Duodenal mucosa (tissue), 2 donors: ENCODE measurements around the gene TTC16.
"Not testable (repeated sequence)": the region's sequence is repeated elsewhere in the genome, so short reads cannot be mapped to it uniquely, and the experiment has no call there.

Experiments used
- H3K27ac ChIP-seq: one replicate; pipeline ENCODE4 v1.7.0; 2013; ENCODE audit warnings: low read depth, low read length
- H3K27me3 ChIP-seq, 2 donors: one replicate each; pipeline ENCODE4 v1.7.0; 2013; ENCODE audit warnings: low read length in 2 of 2, control low read depth in 1 of 2; ENCODE audit not compliant: insufficient read depth in 2 of 2, control insufficient read depth in 1 of 2
- H3K36me3 ChIP-seq, 2 donors: one replicate each; pipeline ENCODE4 v1.7.0; 2013; ENCODE audit warnings: low read length in 2 of 2, control low read depth in 1 of 2; ENCODE audit not compliant: insufficient read depth in 2 of 2, control insufficient read depth in 1 of 2
- H3K4me1 ChIP-seq, 2 donors: one replicate each; pipeline ENCODE4 v1.7.0; 2013; ENCODE audit warnings: low read length in 2 of 2, control low read depth in 1 of 2; ENCODE audit not compliant: insufficient read depth in 2 of 2, control insufficient read depth in 1 of 2
- H3K4me3 ChIP-seq, 2 donors: one replicate each; pipeline ENCODE4 v1.7.0; 2013; ENCODE audit warnings: low read length in 2 of 2, low read depth in 1 of 2
- H3K9ac ChIP-seq, 2 donors: one replicate each; pipeline ENCODE4 v1.7.0; 2013; ENCODE audit warnings: low read length in 2 of 2, low read depth in 1 of 2
- H3K9me3 ChIP-seq, 2 donors: one replicate each; pipeline ENCODE4 v1.7.0; 2013; ENCODE audit warnings: low read length in 2 of 2, control low read depth in 1 of 2; ENCODE audit not compliant: control insufficient read depth in 1 of 2

The TTC16 gene

DNA sequence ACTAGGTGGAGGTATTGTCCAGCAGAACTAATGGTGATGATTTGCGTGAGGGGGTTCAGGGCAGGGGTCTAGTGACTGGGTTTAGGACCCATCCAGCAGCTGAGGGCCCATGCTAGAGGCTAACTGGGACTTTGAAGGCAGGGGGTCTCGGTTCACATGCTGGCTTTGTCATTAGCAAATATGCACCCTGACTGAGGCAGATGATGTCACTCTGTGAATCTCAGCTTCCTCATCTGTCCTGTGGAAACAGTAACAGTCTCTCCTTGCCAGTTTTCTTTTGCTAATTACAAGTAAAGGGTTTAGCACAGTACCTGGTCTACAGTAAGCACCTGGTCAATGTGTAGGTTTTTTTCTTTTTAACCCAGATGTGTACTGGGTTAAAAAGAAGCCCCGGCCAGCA is 57.4 kb downstream of the TTC16 start:
- Histone ChIP-seq H3K9ac (no peak overlapping the region), H3K36me3 (peaks cover 0 to 3% of the 10 kb centered on the region in 2 donors), H3K4me1 (peaks cover 12 to 24% of the 10 kb centered on the region in 2 donors), H3K4me3 (no peak overlapping the region), H3K27ac (no peak overlapping the region), H3K27me3 (no peaks in the 10 kb centered on the region), H3K9me3 (no peaks in the 10 kb centered on the region)

DNA sequence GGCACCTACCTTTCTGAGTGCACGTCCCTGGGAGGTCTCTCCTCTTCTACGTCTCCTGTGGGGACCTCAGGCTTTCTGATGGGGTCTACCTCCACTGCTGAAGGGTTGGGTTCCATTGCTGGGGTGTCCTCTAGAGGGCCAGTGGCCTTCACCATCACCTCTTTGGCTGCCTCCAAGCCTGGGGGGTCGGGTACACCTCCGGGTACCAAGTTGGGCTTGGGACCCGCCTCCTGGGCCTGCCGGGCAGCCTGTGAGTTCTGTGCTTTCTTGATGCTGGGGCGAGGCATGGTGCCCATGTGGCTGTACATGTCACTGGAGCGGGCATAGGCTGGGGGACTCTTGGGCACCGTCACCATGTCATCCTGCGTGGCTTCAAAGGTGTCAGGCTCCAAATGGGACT is 58.1 kb downstream of the TTC16 start:
- Histone ChIP-seq H3K27ac (no peak overlapping the region), H3K36me3 (peaks cover 0 to 3% of the 10 kb centered on the region in 2 donors), H3K4me3 (no peak overlapping the region), H3K9me3 (no peaks in the 10 kb centered on the region), H3K9ac (no peak overlapping the region), H3K27me3 (no peaks in the 10 kb centered on the region), H3K4me1 (peaks cover 12 to 27% of the 10 kb centered on the region in 2 donors)

DNA sequence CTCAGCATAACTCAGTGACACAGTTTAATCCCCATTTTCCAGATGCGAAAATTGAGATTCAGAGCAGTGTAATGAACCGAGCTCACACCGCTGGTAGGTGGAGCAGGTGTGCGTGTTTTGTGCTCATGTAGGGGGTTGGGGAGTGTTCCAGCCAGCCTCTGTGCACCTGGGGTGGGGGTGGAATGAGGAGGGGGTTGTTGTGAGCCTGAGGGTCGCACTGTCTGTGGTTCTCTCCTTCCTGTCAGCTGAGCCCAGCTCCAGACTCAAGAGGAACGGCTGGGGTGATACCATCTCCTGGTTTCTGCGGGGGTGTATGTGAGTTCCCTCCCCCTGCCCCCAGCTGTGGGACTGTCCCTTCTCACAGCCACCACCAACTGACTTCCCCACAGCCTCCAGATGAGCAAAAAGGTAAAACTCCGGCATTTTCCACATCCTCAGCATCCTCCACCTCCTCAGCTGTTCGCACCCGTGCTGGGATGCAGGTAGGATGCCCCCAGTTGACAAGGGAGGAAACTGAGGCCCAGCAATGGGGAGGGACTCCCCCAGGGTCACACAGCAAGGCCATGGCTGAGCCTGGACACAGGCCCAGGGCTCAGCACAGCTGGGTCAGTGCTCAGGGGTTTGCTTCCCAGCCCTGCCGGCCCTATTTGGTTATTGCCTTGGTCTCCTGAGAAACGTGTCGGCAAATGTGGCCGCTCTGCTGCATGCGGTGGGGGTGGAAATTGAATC is 60.5 kb downstream of the TTC16 start:
- Histone ChIP-seq H3K9ac (peak overlapping the region; percentile 36 to 54), H3K9me3 (no peaks in the 10 kb centered on the region), H3K27ac (no peak overlapping the region), H3K4me3 (peak overlapping the region; percentile 63 to 66), H3K4me1 (peaks cover 4 to 26% of the 10 kb centered on the region in 2 donors), H3K36me3 (peaks cover 0 to 3% of the 10 kb centered on the region in 2 donors), H3K27me3 (no peaks in the 10 kb centered on the region)

DNA sequence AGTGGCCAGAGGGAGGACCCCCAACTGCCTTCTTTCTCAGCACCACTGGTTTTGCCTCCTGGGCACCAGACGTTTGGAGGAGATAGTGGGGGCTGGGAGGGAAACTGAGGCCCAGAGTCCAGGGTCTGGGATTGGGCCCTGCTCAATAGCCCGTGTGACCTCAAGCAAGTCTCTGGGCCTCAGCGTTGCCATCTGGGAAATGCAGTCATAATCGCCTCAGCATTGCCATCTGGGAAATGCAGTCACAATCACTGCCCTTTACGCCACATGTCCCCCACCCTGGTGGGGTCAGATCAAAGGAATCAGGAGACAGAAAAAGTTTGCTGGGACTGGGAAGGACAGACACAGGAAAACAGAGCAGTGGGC is 61.0 kb downstream of the TTC16 start:
- H3K27me3 ChIP-seq = no peaks in the 10 kb centered on the region
- H3K4me3 ChIP-seq = peak overlapping the region; percentile 63 to 66
- H3K9me3 ChIP-seq = no peaks in the 10 kb centered on the region
- peaks cover 0 to 3% of the 10 kb centered on the region in 2 donors for H3K36me3 ChIP-seq
- peak overlapping the region; percentile 36 to 54 for H3K9ac ChIP-seq
- H3K27ac ChIP-seq = peak overlapping the region; percentile 20
- peaks cover under 1 to 22% of the 10 kb centered on the region in 2 donors for H3K4me1 ChIP-seq

DNA sequence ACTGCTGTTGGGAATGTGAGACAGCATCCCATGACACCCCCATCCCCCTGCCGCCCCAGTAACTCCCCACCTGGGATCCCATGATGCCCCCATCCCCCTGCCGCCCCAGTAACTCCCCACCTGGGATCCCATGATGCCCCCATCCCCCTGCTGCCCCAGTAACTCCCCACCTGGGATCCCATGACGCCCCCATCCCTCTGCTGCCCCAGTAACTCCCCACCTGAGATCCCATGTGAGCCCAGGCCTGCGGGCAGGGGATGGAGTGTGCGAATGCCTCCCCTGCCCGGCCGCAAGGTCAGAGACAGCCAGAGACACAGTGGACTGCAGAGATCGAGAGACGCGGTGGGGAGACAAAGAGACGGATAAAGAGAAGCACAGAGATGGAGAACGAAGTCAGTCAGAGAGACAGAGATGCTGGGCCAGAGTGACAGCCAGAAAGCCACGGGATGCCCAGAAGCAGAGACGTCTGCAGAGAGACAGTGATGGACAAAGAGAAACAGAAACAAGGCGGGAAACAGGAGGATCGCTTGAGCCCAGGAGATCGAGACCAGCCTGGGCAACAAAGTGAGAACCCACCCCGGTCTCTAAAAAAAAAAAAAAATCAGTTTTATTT is 61.6 kb downstream of the TTC16 start:
- H3K4me3 ChIP-seq = peak overlapping the region; percentile 63 to 66
- H3K36me3 ChIP-seq = peaks cover 0 to 3% of the 10 kb centered on the region in 2 donors
- H3K4me1 ChIP-seq = peaks cover 0 to 23% of the 10 kb centered on the region in 2 donors
- peak overlapping the region in 1 of 2 donors; percentile 36 for H3K9ac ChIP-seq
- H3K27me3 ChIP-seq = no peaks in the 10 kb centered on the region
- H3K9me3 ChIP-seq = no peaks in the 10 kb centered on the region
- H3K27ac ChIP-seq = peak overlapping the region; percentile 10

DNA sequence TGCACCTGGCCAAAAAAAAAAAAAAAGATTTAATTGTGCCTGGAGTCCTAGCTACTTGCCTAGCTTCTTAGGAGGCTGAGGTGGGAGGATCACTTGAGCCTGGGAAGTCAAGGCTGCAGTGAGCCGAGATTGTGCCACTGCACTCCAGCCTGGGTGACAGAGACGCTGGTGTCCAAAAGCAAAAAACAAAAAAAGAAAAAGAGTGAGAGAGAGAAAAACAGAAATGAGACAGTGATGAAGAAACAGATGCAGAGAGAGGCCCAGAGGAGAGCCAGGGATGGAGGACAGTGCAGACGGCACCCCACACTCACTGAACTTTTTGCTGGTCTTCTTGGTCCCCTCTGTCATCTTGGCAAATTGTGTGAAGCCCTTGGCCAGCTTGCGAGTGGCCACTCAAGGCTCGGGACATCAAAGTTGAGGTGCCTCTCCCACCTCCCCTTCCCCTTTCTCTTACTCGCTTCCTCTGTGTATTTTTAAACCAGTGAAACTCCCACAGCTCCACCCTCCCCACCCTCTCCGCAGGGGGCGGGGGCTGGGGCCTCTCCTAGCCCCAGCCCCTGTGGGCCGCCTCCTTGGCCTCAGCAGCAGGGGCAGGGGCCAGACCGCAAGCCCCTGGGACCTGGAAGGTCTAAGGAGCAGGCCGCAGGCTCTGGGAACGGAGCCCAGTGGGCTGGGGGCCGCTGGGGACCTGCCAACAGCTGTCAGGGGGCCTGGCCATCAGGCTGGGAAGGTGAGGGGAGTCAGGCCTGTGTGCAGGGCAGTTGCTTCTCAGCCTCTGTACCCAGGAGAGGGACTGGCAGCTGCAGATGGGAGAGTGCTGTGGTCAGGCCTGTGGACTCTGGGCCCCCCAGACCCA is 62.6 kb downstream of the TTC16 start, which contains the start of gene SH2D3C:
SH2D3C (minus strand) TSS at position 387 of the 856 bp plus-strand sequence; CDS start at position 348, 39 bp downstream.
- Histone ChIP-seq H3K9ac (peak within 1 kb of the TSS; percentile 43 to 52), H3K4me3 (peak within 1 kb of the TSS; percentile 60 to 61), H3K27ac (peak within 1 kb of the TSS; percentile 77)

DNA sequence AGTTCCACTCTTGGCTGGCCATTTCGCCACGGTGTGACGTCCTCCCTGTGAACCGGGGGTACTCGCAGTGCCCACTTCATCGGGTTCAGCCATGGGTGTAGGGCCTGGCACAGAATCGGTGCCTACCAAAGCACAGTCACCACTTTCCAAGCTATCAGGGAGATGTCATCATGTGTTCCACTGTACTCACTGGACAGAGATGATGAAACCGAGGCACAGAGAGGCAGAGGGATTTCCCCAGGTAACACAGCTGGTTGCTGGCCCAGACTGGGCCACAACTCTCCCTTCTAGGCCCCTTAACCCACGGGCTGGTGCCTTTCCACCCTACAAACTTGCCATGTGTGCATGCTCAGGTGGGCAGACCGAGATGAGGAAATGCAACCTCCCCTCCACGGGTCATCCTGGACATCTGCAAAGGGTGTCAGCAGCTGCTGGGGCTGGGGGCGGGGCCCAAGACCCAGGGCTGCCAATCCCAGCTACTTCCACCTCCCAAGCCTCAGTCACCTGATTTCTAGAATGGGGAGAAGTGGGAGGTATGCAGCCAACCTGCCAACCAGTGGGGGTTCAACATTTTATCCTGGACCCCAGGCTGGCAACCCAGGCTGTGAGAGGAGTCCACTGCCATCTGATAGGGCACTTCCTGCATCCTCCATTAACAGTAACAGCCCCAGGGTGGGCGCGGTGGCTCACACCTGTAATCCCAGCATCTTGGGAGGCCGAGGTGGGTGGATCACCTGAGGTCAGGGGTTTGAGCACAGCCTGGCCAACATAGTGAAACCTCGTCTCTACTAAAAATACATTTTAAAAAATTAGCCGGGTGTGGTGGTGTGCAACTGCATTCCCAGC is 63.5 kb downstream of the TTC16 start:
- Histone ChIP-seq H3K9ac (peak overlapping the region; percentile 43 to 52), H3K27ac (peak overlapping the region; percentile 77)

More for the DNA sequence above, 62.6 kb downstream of the TTC16 start, which contains the start of gene SH2D3C:
- Histone ChIP-seq H3K9me3 (no peaks in the 10 kb centered on the region), H3K36me3 (no peaks in the 10 kb centered on the region), H3K27me3 (no peaks in the 10 kb centered on the region), H3K4me1 (peaks cover 0 to 33% of the 10 kb centered on the region in 2 donors)

DNA sequence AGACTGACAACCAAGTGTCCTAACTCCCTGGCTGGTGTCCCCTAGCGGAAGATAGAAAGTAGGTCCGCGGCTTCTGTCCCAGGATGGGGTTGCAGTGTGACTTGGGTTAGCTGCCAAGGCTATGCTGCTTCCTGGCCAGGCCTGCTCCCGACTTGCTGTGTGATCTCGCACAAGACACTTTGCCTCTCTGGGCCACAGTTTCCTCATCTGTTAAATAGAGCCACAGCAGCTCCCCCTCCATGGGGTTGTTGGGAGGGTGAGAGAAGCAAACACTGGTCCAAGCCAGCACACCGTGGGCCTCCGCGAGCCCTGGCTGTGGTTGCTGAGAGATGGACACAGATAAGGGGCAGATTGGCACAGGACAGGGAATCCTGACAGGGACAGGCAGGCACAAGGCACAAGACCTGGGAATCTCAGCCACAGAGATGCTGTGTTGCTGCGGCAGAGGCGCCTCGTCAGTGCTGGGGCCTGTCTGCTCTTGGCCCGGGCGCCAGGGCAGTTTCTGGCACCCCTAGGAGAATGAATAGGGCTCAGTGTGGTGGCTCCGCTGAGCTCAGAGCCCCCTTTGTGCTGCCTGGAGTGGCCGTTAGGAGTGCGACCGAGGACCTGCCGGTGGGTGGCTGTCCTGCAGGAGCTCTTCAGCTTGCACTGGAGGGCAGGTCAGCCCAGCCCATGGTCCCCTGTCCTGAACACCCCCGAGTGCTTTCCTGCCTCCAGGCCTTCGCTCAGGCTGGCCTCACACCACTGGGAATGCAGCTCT is 64.4 kb downstream of the TTC16 start:
- Histone ChIP-seq H3K9ac (peak overlapping the region in 1 of 2 donors; percentile 18), H3K4me3 (no peak overlapping the region), H3K36me3 (no peaks in the 10 kb centered on the region), H3K4me1 (peaks cover 4 to 45% of the 10 kb centered on the region in 2 donors), H3K27ac (no peak overlapping the region), H3K27me3 (no peaks in the 10 kb centered on the region), H3K9me3 (no peaks in the 10 kb centered on the region)

More for the DNA sequence above, 63.5 kb downstream of the TTC16 start:
- Histone ChIP-seq H3K4me3 (peak overlapping the region; percentile 58 to 61), H3K27me3 (no peaks in the 10 kb centered on the region), H3K9me3 (no peaks in the 10 kb centered on the region), H3K4me1 (peaks cover 0 to 40% of the 10 kb centered on the region in 2 donors), H3K36me3 (no peaks in the 10 kb centered on the region)

DNA sequence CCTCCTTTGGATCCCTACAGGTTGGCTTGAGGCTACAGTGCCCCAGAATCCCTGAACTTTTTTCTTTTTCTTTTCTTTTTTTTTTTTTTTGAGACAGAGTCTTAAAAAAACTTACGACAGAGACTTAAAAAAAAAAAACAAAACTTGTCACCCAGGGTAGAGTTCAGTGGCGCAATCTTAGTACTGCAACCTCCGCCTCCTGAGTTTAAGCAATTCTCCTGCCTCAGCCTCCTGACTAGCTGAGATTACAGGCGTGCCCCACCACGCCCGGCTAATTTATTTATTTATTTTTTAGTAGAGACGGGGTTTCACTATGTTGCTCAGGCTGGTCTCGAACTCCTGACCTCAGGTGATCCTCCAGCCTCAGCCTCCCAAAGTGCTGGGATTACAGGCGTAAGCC is 65.0 kb downstream of the TTC16 start:
- H3K27ac ChIP-seq, H3K9ac ChIP-seq: not testable (repeated sequence)
- H3K4me1 ChIP-seq = peaks cover 4 to 45% of the 10 kb centered on the region in 2 donors

More for the DNA sequence above, 65.0 kb downstream of the TTC16 start:
- not testable (repeated sequence) for H3K4me3 ChIP-seq, H3K36me3 ChIP-seq, H3K9me3 ChIP-seq, H3K27me3 ChIP-seq
